GM19455 (cell line): ENCODE results near the gene CYTH4.

Experiments used
- ATAC-seq: cut with Tn5 transposase; IDR thresholded peaks from one replicate; pipeline ENCODE4 v1.9.1; 2021; ENCODE audit not compliant: unreplicated experiment

The CYTH4 gene

DNA sequence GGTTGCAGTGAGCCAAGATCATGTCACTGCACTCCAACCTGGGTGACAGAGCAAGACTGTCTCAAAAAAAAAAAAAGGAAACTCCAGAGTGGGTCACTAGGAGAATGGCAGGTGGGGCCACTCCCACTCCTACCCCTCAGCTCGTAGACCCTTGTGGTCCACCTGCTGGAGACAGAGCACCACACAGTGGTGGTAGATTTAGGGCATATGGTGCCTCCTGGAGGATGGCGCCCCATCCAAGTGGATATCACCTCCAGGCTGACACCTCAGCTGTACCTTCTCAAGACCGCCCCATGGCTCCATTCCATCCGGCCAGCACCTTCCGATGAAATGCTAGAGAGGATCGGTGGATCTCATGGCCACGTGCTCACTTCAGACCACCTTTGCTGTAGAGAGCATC is 6.2 kb downstream of the CYTH4 start:
- ATAC-seq, result no peak

DNA sequence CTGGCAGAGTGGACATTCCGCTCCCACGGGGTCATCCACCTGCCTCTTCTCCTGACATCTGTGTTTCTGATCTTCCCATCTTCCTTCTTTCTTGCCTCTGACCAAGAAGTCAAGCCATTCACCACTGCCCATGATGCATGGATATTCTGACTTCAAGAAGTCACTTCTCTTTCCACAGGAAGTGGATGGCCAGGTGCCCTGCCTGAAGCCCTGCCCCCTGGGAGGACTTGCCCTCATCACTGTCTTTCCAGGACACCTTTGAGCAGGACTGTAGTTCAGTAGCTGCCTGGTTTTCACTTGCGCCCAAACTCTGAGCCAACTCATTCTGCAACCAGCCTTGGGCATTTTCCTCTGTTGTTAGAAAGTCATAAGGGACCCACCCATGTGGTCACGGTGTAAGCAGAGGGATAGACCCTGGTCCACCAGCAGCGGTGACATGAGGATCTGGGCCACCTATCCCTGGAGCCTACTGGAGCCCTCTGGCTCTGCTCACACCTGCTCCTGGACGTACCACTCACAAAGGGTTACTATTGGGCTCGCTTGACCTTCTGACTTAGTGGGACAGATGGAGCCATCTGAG is 6.9 kb downstream of the CYTH4 start:
- ATAC-seq, result no peak

DNA sequence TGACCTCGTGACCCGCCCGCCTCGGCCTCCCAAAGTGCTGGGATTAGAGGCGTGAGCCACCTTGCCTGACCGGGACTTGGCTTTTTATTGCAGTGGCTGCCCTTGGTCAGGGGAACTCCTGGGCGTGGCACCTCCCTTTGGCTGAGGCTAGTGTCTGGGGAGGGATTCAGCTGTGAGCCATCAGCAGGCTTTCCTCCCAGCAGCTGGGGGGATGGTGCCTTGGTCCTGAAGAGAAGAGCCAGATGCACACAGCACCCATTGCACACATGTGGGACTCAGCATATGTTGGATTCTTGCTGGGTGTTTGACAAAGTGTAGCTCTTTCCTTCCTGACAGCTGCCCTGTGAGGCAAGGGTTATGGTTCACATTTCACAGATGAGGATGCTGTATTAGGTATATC is 8.4 kb downstream of the CYTH4 start:
- ATAC-seq, result no peak

DNA sequence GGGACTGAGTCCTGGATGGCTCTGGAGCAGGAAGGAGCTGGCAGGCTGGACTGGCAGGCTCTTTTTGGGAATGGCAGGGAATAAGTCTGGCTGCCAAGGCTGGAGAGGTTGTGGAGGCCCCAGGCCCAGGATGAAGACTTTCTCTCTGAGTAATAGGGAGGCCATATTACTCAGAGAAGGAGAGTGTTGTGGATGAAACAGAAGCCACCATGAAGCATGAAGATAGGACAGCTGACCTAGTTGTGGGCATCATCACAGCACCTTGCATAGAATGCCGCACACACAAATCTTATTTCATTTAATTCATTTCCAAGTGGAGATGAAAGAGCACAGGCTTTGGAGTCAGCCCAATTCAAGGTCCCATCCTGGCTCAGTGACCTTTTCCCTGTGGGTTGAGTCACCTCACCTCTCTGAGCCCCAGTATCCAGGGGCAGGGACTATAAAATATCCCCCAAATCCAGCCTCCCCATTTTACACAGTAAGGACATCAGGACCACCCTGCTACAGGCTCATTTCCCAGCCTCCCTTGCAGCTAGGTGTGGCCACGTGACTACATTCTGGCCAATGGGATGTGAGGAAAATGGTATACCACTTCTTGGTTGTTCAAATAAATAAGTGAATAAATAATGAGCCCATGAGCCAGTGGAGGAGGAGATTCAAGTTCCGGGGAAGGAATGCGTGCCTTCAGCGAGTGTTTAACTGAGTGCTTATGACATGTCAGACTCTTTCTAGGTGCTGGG is 9.4 kb downstream of the CYTH4 start:
- no peak for ATAC-seq

DNA sequence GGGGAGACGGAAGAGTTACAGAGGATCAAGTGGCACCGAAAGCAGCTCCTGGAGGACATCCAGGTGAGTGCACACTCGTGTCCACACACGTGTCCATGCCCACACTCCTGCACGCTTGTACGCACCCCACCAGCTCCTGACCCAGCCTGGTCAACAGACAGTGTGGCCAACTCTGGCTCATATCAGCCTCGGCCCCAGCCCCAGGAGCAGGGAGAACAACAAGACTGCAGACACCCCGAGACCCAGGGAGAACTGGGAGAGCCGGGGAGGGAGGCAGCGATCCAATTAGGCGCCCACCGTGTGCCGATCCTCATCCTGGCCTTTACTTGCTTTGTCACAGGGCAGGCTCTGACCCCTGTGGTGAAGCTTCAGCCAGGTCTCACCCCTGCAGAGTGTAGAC is 10.3 kb downstream of the CYTH4 start:
- no peak for ATAC-seq

DNA sequence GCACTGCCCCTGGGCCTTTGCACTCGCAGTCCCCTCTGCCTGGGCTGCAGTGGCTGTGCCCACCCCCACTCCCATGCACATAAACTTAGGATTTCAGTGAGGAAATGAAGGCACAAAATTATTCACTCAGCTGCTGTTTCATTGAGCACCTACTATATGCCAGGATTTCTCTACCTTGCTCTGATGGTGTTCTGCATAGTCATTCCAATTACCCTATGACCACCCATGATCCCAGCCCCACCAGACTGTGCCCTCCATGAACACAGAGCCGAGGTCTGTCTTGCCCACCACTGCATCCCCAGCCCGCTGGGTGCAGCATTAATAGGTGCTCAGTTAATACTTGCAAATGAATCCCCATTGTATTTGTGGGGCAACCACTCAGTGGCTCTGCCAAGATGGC is 10.9 kb downstream of the CYTH4 start:
- no peak for ATAC-seq

DNA sequence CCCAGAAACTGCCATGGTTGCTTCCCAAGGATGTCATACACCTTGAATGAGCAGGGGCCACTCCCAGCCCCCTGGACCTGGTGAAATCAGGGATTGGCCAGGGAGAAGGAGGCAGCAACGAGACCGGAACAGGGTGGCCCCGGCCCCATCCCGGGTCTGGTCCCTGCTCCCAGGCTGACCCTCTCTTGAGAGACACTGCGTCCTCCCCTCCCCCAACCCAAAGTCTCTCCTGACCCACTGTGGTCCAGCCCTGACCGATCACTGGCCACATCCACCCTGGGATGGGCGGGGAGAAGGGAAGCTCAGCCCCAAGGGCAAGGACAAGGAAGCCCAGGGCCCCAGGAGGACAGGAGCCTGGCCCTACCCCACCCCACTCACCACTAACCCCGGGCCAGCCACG is 12.4 kb downstream of the CYTH4 start:
- ATAC-seq, result no peak

DNA sequence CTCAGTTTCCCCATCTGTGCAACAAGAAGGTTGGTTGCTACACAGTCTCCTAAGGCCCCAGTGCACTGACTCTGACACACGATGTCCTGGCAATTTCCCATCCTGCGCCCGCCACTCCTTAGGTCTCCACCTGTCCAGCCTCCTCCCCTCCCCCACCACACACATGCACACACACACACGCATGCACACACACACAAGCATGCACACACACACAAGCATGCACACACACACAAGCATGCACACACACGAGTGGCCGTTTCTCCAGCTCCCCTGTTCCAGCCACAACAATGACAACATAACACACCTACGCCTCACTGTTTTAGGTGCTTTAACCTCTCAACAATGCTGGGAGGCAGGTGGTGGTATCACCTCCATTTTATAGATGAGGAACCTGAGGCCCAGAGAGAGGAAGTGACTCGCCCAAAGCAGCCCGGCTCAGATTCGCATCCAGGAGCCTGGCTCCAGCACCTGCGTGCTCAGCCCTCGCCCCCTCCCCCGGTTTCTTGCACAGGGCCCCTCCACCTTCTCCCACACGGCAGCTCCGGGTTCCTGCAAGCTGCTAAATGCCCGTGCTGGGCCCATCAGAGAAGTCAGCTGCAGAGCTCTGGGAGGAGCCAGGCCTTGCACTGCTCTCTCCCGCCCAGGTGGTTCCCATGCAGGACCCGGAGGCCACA is 13.0 kb downstream of the CYTH4 start:
- no peak for ATAC-seq

DNA sequence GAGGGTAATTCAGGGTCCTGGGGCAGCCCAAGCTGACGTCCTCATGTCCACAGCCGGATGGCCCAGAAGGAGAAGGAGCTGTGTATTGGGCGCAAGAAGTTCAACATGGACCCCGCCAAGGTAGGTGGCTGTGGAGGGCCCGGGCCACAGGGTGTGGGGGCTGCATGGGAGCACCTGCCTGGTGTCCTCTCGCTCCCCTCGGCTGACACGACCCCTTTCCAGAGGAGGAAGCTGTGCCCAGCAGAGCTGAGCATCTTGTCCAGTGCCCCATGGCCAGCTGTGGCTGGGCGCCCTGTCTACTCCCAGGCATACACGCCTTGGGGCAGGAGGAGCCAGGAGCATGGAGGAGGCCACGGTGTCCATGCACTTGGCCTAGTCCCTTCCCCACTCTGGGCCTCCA is 13.6 kb downstream of the CYTH4 start:
- no peak for ATAC-seq

DNA sequence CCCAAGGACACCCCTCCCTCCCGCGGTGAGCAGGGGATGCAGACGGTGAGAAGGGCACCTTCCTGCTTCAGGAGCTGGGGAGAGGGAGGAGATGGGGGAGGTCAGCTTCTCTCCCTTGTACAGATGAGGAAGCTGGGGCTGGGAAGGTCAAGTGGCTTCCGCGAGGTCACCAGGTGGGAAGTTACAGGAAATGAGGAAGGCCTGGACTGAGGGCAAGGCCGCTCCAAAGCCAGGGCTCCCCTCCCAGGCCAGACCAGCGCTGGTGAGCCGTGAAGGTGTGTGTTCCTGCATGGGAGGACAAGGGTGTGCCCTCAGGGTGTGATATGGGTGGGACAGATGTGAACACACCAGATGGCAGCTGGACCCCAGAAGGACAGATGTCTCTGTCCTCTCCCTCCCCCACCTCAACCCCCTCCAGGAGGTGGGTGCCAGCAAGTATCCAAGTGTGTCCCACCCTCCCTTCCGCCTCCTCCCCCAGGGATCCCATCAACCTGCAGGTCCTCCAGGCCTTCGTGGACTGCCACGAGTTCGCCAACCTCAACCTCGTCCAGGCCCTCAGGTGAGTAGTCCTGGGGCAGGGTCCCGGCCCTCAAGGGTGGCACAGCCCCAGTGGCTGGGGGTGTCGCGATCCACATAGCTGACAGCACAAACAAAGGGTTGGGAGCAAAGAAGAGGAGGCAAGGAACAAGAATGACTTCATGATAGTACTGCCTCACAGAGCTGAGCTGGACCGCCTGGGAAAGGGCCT is 16.6 kb downstream of the CYTH4 start:
- ATAC-seq, result no peak

DNA sequence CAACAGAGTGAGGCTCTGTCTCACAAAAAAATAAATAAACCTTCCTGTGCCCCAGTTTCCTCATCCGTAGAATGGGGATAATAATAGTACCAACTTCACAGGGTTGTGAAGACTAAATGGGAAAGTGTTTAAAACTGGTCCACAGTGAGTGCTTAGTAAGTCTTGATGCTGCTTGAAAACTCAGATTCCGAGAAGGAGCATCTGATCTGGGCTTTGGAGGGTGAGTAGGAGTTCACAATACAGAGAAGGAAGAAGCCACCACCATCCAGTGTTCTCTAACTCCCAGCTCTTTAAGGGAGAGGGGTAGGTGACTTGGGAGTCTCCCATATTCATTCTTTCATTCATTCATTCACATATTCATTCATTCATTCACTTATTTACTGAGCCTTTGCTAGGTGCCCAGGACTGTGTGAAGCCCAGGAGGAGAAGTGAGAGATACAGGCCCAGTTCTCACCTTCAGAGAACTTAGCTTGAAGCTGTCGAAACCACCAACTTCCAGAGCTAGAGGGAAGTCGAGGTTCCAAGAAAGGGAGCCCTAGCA is 17.7 kb downstream of the CYTH4 start:
- ATAC-seq, result no peak

DNA sequence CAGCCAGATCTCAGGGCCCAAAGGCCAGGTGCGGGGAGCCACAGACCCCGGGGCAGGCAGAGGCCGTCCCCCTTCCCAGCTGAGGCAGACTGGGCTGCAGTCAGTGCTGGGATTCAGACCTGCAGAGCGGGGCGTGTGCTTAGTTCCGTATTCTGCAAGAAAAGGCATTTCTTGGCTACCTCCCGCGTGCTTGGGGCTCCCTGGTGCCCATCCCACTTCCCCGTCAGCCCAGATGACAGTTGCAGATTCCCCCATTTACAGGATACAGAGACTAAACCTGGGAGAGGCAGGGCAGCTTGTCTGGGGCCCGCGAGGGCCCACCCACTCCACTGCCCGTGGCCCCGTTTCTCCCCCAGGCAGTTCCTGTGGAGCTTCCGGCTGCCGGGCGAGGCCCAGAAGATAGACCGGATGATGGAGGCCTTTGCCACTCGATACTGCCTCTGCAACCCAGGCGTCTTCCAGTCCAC is 18.3 kb downstream of the CYTH4 start:
- ATAC-seq, result no peak

DNA sequence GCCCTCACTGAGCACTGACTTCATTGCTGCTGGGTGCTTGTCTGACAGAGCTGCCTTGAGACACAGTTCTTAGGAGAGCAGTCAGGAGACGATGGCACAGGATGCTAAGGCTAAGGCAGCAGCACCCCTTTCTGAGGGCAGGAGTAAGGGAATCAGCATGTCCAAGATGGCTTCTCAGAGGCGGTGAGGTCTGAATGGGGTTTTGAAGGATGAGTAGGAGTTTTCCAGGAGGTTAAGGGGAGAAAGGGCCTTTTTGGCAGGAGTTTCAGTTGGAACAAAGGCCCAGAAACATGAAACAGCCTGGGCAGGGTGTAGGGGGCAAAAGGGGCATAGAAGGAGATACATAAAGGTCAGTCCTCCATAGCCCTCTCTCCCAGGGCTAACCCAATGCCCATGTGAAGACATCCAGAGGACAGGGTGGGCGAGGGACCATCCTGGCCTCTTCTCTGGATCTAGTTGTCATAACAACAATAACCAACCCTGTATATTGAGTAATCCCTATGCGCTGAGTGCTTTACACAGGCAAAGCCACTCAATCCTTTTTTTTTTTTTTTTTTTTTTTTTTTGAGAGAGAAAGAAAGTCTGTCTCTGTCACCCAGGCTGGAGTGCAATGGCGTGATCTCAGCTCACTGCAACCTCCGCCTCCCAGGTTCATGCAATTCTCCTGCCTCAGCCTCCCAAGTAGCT is 19.0 kb downstream of the CYTH4 start:
- ATAC-seq, result no peak

DNA sequence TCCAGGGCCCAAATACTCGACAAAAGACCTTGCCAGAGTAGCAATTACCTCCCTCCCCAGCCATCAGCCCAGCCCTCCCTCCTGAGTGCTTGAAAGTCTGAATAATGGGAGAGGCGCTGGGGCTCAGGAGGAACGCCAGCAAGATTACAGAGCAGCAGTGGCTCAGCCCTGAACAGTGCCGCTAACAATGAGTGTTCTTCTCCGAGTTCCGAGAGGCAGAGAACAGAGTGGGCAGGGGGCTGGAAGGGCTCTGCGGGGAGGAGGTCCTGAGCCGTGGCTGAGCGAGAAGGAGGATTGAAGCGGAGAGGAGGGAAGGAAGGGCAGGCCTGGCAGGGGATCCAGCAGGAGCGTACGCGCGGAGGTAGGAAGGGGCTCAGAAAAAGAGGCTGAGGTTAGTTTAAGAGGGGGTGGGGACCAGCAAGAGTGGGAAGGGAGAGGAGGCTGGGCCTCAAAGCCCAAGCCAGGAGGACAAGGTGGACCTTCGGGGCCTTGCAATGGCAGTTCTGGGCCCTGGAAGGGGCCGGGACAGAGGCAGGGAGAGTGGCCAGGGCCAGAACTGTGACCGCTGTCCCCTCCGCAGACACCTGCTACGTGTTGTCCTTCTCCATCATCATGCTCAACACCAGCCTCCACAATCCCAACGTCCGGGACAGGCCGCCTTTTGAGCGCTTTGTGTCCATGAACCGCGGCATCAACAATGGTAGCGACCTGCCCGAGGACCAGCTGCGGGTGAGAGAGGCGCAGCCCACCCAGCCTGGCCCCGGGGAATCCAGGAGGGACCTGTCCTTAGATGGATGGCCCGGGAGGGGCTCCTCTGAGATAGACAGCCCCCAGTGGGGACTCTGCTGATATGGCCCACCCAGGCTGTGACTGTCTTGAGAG is 20.6 kb downstream of the CYTH4 start:
- ATAC-seq, result no peak

DNA sequence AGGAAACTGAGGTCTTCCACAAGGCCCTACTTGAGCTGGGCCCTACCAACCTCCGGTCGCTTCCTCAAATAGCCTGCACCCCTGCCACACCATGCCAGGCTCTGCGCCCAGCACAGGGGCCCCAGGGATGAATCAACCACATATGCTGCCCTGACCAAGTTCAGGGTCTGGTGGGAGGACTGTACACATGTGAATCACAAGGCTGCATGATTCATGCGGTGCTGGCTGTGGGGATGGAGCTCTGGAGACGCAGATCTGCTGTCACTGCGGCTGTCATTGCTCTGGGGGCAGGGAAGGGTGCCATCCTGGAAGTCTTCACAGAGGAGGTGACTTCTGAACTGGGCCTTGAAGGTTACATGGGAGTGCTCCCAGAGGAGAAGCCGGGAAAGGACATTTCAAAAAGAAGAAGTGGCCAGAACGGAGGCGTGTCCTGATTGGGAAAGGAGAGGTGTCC is 21.5 kb downstream of the CYTH4 start:
- no peak for ATAC-seq

DNA sequence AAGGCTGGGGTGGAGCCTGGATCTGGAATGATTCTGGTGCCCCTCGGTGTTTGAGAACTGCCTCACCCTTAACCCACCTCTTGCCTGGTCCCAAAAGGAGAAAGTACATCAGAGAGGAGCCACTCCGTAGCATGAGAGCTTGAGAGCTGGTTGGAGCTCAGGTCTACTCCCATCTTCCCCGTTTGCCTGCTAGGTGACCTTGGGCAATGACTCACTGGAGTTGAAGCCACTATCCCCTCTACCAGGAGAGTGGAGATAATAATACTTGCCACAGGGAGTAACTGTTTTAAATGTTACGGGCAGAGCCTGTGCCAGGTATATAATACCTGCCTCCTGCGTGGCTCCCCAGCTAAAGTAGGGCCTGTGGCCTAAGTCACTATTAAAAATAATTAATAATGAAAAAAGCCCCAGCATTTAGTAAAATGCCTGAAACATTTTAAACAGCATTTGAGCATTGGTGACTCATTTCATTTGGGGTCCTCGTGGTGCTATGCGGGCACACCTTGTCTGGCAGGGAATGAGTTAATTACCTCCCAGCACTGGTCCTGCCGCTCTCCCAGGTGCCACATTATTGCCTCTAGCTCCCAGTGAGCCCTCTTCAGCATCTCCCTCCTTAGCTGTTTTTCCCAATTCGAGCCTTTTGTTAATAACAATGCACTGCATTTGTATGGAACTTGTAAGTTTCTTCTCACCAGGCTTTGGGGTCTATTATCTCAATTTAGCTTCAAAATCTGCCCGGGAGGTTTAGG is 22.5 kb downstream of the CYTH4 start:
- ATAC-seq, result no peak

DNA sequence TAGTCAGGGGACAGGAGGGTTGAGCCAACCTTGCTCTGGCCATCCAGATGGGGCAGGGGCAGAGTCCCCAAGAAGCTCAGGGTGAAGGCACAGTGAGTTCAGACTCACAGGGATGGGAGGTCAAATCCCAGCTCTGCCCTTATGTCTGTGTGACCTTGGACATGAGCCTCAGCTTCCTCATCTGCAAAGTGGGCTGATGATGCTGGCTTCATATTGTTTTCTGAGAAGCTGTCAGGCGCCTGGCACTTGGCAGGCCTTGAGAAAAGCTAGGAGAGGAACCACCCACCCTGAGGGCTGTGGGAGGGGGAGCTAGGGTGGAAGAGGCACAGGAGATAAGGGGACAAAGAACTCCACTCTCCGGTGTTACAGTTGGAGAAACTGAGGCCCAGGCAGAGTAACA is 23.6 kb downstream of the CYTH4 start:
- no peak for ATAC-seq

DNA sequence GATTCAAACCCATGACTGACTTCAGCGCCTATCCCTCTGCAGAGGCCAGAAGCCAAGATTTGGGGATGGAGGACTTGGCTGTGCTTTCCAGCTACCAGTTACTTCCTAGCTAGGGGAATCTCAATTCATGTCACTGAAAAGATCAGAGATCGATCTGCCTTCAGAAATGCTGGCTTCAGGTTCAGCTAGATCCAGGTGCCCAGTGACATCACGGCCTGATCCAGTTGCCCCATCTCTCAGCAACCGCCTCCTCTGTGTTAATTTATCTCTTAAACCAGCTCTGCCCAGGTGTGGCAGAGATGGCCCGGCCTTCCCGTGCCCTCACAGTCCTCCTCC is 24.2 kb downstream of the CYTH4 start:
- ATAC-seq, result no peak
